ENCODE results near the gene RNF26.

The RNF26 gene

DNA sequence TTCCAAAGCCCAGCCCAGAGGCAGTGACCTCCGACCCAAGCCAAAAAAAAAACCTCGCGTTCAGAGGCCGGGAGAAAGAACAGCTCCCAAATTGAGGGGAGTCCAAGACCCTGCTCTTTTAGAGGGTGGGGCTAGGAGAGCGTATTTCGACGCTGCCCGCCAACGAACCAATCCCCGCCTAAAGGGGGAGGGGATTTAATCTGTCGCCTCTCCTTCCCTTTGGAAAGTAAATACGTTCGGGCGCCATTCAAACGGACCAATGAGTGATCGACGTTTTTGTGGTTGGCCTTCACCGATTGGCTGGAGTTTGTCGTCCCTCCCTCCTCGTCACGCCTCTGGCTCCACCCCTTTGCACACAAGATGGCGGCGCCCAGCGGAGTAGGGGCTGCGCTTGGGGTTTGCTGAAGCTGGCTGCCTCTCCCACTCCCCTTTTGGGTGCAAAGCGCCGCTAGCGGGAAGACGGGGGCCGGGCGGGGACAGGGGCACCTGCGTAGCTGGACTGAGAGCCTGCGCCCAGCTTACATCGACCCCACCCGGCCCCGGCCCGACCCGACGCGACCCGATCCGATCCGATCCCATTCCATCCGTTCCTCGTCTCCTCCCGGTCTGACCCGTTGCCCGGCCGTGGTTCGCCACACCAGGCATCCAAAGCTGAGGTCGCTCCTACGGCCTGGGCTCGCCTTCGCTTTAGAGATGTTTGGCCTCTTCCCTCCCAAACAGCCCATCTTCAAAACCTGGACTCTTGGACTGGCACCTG lies at the start of gene RNF26:
RNF26 (plus strand) TSS at position 354 of the 757 bp plus-strand sequence. CDS start 596 bp downstream, outside the sequence.
- DNase-seq, result peak; percentile 99

DNA sequence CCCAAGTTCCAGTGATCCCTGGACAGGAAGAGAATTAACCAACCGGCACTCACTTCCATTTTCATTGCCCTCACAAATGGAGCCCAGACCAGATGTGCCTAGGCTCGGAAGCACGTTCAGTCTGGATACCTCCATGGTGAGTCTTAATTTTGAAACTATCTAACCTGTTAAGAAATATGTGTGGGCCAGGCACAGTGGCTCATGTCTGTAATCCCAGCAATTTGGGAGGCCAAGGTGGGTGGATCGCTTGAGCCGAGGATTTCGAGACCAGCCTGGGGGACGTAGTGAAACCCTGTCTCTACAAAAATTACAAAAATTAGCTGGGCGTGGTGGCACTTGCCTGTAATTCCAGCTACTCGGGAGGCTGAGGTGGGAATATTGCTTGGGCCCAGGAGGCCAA lies 48.9 kb upstream of the RNF26 start:
- DNase-seq, result no peak

DNA sequence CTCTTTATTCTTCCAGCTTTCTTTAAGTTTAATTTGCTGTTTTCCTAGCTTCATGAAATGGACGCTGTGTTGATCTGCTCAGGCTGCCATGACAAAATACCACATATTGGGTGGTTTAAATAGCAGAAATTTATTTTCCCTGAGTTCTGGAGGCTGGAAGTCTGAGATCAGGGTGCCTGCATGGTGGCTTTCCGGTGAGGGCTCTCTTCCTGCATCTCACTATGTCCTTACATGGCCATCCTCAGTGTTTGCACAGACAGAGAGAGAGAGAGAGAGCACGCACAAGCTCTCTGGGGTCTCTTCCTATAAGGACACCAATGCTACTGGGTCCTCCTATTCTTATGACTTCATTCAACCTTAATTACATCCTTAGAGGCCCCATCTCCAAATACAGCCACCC lies 46.1 kb upstream of the RNF26 start:
- no peak for DNase-seq

DNA sequence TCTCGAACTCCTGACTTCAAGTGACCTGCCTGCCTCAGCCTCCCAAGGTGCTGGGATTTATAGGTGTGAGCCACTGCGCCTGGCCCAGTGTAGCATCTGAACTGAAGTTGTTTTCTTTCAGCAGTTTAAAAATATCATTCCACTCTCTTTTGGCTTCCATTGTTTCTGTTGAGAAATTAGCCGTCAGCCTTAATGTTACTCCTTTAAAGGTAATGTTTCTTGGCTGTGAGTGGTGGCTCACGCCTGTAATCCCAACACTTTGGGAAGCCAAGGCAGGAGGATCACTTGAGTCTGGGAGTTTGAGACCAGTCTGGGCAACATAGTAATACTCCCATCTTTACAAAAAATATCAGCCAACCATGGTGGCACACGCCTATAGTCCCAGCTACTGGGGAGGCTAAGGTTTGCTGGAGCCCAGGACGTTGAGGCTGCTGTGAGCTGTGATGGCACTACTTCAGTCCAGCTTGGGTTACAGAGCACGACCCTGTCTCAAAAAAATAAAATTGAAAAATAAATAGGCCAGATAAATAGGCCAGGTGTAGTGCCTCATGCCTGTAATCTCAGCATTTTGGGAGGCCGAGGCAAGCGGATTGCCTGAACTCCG lies 43.3 kb upstream of the RNF26 start:
- DNase-seq, result no peak

DNA sequence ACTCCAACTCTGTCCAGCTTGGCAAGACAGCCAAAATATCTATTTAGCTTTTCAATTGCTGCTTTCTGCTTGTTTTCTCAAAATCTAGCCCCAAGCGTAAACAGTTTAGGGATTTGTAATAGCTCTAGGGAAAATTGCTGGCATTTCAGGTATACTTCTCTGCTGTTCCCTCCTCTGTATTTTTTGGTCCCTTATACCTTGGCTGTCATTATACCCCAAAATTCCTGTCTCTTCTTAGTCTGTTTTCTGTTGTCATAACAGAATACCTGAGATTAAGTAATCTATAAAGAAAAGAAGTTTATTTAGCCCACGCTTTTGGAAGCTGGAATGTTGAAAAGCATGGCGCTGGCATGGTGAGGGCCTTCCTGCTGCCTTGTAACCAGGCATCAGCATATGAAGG lies 40.9 kb upstream of the RNF26 start:
- no peak for DNase-seq

DNA sequence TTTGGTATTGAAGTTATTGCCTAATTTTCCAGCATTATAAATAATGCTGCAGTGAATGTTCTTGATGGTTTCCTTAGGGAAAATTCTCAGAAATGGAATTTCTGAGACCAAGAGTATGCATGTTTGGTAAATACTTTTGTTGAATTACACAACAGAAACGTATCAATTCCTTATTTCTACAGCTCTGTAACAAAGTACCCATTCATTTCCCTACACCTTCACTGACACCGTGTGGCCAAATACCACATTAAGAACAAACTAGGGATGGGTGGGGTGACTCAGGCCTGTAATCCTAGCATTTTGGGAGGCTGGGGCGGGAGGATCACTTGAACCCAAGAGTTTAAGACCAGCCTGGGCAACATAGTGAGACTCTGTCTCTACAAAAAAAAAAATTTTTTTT lies 39.1 kb upstream of the RNF26 start:
- no peak for DNase-seq

DNA sequence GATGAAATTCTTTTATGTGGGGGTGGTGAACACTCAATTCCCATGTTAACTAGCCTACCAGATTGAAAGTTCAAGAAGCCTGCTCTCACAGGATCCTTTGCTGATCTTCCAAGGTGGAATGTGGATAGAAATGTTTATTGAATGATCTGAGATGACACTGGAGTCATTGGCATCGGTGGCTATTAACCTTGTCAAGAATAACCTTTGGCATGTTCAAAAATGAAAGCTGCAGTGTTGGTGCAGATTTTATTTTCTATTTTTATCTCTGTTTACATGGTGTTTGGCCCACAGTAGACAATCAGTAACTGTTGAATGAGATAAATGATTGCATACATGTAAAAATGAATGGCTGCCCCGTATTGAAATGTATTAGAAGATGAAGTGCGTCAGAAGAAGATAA lies 36.4 kb upstream of the RNF26 start:
- DNase-seq, result no peak

DNA sequence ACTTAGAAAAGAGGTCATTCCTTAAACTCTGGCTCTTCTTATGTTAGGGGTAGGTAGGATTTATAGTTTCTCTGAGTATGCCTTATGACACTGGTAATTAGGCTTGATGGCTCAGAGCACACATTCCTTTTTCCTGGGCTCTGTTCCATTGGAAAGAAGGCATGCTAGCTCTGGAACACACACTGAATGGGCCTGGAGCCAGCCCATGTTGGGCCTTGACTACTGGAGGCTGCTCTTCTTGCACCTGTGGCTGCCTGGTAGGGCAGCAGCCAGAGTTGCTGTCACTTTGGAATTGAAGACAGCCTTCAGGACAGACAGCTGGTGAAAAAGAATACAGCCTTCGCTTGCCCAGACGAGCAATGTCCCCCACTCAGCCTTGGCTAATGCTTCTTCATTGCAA lies 35.6 kb upstream of the RNF26 start:
- DNase-seq, result no peak

DNA sequence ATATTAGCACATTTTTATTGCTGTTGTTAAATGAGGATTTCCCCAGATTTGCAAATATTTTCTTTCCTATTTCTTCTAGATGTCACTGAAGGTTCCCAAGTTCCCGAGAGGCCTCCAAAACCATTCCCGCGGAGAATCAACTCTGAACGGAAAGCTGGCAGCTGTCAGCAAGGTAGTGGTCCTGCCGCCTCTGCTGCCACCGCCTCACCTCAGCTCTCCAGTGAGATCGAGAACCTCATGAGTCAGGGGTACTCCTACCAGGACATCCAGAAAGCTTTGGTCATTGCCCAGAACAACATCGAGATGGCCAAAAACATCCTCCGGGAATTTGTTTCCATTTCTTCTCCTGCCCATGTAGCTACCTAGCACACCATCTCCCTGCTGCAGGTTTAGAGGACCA lies 34.9 kb upstream of the RNF26 start:
- DNase-seq, result no peak

DNA sequence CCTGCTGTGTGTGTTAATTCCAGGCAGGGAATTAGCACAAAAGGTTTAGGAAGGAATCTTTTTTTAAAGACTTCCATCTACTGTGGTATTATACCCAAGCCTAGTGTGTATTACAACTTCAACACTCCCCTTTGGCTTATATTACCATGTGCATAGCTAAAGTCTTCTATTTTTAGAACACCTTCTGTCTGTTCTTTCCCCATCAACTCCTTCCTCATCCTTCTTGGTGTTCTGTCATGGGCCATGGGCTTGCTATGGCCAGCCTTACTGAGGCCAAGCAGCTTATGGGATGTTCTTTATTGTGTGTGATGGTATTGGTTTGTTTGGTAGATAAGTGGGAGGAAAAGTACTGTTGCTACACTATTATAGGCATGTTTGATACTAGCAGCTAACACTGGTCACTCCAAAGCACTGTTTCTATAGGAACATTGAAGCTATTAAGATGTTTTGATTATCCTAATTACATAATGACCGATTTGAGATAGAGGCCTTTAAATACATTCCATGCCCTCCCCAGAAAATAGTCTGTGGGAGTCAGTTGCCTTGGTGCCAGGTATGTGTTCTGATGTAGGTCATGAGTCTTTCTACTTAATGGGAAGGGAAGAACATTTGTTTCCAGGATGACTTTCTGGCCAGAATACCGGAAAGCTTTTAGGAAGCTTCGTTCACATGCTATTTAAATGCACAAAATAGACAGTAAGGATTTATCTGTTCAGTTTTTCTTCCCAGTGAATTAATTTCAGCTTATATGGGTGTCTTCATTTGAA lies 33.9 kb upstream of the RNF26 start:
- no peak for DNase-seq

DNA sequence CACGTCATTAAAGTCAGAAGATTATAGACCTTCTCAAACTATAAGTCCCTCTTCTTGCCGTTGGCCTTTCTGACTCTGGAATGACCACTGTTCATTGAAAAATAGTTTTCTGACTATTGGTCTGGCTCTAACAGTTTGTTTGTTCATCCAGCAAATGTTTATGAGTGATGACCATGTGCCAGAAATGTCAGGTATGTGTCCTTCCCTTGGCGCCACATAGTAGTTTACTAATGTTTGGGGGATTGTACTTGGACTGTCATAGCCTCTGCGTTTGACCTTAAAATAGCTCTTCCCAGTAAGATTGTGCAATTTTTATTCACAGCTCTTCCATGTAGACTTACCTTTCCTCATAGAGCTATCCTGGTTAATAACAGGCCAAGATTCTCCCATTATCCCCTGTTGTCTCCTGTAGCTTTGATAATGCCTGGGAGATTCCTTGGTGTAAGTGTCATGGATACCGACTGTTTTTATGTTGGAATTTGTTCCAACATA lies 31.1 kb upstream of the RNF26 start:
- DNase-seq, result no peak

DNA sequence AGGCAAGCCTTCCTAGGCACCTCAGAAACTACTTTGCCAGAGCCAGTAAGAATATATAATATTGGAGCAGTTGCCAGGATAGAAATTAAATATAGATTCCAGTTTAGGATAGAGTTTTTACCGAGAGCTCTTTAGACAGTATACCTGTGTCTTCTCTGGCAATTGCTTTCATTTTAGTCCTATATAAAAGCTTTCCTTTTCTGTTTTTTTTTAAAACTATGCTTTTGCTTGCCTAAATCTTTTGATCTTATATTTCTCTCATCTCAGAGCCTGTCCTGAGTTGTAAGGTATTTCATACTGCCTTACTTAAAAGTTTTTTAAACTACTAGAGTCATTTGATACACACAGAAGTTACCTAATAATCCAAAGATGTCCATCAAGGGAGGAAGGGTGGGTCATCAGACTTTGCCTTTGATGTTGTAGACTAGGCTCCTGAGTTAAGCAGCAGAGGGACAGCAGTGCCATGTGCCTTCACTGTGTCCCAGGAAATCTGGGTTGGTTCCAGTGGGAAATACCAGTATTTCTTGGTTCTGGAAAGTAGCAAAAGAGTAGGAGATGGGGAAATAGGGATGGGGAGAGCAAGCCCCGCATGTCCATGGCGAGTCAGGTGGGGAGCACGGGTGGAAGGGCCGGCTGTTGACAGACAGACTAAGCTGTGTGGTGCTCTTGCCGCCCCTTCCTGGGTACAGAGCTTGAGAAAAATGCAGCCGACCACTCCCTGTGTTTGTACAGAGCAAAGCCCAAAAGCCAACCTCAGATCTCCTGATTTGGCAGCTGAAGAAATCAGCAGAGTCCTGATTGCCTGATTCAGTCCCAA lies 28.6 kb upstream of the RNF26 start:
- DNase-seq, result no peak

DNA sequence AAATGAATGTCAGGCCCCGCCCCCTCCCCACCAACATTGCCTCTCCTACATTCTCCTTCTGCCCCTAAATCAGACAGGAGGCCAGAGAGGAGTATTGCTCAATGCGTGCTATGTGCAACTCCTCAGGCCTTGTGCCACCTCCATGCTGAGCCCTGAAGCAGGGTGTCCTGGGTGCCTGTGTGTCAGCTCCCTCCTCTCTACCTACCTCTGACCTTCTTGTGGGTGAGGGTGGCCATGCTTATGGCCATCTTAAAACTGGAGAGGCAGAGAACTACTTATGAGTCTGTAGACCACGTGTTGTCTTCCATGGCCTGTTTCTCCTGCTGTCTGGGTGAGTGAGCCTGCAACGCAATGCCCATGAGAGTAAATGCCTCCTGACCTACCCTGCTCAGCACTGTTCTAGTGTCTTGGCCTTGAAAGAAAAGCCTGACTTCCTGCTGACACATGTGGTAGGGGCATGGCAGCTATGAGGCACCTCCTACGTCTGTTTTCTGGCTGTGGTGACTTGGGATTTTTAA lies 27.9 kb upstream of the RNF26 start:
- DNase-seq, result no peak

DNA sequence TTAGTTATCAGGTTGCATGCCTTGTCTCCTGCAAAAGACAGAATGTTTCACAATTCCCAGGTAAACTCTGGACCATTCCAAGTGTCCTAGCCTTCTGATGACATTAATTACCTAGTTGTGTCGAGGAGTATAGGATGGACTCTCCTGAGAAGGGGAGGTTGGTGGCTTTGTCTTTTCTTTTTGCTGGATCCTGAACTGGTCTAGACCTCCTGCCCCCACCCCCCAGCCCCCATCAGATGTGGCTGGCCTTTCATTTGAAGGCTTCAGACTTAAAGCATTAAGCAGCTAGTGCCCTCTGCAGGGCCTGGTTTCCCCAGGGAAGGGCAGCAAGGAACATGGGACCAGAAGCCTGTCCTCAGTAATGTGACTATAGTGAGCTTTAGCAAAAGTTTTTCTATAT lies 27.1 kb upstream of the RNF26 start:
- DNase-seq, result no peak

DNA sequence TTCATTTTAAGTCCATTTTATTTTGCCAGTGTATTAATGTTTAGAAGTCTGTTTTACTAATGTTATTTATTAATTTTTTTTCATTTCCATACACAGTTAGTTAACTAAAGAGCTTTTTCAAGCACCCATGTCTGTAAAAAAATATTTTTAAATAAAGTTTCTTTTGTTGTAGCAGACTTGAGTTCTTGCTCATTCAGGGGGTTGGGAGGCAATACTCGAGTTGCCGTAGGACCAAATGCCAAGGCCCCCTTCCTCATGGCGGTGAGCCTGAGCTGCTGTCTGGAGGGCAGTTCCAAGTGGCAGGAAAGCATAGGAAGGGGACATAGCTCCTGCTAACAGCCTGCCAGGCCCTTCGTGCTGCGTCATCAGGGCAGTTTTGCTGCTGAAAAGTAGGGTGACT lies 26.4 kb upstream of the RNF26 start:
- no peak for DNase-seq

DNA sequence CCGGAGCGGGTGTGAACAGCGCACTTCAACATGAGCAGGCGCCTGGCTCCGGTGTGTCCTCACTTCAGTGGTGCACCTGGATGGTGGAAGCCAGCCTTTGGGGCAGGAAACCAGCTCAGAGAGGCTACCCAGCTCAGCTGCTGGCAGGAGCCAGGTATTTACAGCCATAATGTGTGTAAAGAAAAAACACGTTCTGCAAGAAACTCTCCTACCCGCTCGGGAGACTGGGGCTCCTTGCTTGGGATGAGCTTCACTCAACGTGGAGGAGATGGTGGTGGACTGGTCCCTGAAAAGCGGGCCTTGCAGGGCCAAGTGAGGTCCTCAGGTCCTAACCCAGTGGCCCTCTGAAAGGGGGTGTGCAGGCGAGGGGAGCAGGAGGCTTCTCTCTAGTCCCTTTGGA lies 24.9 kb upstream of the RNF26 start:
- DNase-seq, result no peak

DNA sequence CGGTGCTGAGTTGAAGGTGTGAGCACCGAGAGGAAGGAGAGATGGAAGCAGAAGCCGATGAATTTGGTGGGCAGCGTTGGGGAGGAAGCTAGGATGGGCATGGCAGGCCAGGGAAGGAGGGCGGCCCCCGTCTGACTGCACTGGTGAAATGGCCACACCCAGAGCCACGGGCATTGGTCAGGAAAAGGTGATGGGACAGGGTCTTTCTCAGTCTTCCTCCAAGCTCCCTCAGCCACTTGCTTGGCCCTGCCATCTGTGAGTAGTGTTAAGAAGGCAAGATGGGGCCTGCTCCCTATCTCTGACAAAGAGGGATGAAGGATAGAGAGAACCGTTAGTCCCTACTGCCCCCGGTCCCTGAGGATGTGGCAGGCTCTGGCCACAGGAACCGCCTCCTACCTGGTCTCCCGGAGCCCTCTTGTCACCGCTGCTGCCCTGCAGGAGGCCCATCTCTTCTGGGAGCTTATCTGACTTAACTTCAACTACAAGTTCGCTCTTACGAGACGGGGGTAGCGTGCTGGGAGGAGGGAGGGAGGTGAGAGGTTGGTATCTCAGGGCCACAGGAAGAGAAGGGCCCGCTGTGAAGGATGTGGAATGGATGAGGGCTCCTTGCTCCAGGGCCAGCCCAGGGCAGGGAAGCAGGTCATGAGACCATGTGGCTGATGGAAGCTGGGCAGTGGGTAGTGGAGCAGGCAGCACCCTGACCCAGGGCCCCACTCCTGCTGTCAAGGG lies 24.2 kb upstream of the RNF26 start:
- no peak for DNase-seq

DNA sequence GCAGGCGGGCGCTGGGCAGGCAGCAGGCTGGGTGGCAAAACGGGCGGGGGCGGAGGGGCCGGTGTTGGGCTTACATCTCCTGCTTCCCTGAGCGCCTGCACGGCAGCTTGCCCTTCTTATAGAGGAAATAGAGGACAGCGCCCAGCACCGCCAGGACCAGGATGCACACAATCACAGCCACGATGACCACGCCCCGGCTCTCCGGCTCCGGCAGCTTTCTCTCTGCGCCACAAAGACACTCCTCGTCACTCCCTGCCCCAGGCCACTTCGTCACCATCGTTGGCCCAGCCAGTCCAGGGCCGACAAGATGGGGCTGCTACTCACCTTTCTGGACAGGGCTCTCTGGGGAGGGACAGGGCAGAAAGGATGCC lies 23.7 kb upstream of the RNF26 start:
- no peak for DNase-seq

DNA sequence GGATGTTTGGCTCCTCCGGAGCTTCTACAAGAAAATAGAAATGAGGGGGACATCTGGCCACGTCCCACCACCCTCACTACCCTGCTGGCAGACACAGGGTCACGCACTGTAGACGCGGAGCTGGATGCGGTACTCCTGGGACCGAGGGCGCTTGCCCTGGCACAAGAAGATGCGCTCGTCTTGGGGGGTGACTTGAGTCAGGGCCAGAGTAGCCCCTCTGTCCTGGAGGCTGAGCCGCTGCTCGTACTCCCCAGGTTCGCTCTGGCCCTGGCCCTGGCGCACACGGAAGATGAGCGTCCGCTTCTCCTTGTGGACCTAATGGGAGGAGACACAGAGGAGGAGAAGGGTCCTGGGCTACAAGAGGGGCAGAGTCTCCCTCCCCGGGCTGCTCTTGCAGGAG lies 19.6 kb upstream of the RNF26 start:
- no peak for DNase-seq

DNA sequence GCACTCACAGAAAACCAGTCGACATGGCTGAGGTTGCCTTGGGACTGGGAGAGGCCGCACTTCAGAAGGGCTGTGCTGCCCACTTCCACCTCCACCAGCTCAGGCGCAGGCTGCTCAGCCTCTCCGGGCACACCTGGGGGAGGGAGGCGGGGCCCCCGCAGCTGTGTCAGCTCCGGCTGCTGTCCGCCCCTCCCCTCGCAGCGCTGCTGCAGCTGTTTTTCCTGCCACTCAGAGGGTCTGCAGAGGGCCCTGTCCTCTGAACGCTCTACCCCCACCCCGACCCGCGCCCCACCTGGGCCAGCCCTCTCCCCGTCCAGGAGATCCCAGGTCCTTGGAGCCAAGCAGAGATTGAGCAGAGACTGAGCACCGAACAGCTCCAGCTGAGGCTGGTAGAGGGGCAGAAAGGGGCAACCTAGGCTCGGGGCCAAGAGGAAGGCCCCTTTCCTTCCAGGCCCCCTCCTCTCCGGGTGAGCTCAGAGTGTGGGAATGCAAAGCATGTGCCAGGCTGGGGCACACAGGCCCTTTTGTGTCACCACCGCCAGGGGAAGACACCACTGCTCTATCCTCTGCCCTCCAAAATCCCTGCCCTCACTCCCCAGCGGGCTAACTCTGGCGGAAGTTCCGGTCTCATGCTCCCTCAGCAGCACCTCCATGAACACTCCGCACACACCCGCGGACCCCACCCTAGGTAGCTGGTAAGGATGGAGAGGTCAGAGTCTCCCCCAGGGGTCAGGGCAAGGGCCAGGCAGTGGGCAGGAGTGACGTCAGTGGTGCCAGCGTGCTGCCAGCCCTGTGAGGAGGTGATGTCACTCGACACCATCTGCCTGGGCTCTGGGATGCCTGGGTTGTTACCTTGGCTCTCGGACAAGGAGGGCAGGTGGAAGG lies 19.0 kb upstream of the RNF26 start:
- DNase-seq, result peak; percentile 74
